SK-N-SH (cell line): Measurements from ENCODE around the gene ADGRG7. TPM values are rescaled to one million over a fixed set of nuclear protein-coding genes. Genes with fewer than 3 reads are reported as not detected.

Experiments
- CTCF ChIA-PET: fragments of 300-600, 350-600 bp; formaldehyde crosslinking; extraction: SDS; loops from one replicate; lab custom pipeline; 2021; lab: Yijun Ruan, JAX
- POLR2A ChIA-PET: fragments of 350-600 bp; sonication (Branson Sonifier 250); formaldehyde crosslinking; extraction: SDS; loops from one replicate; lab custom pipeline; 2020; ENCODE audit warnings: antibody characterized with exemption, inconsistent platforms; lab: Yijun Ruan, JAX
- DNase-seq: peaks from one replicate; pipeline ENCODE4 v3.0.0; 2012
- H2AFZ ChIP-seq: fragments of 200-600 bp; sonication (generic); 2 replicates; pipeline ENCODE4 v1.8.1; 2016; ENCODE audit warnings: antibody characterized with exemption, mild to moderate bottlenecking, low read depth
- H3F3A ChIP-seq: fragments of 200-600 bp; sonication (generic); replicated peaks from 2 replicates; pipeline ENCODE3; 2016; ENCODE audit warnings: antibody characterized with exemption, mild to moderate bottlenecking; ENCODE audit not compliant: insufficient read depth
- H3K27ac ChIP-seq, 2 experiments: fragments of 200-500 bp in 1 of 2; fragments of 200-600 bp in 1 of 2; sonication (Bioruptor generic) in 1 of 2; sonication (generic), shearing (Covaris generic) in 1 of 2; 2 replicates each; pipeline versions ENCODE4 v1.5.1 to v1.6.1; 2014 to 2016; ENCODE audit warnings: low read depth in 2 of 2, inconsistent platforms in 1 of 2, low read length in 1 of 2, mild to moderate bottlenecking in 1 of 2, mixed read lengths in 1 of 2
- H3K27me3 ChIP-seq: fragments of 200-600 bp; sonication (generic), shearing (Covaris generic); 2 replicates; pipeline ENCODE4 v1.6.1; 2016; ENCODE audit warnings: mixed run types; ENCODE audit not compliant: insufficient read depth
- H3K36me3 ChIP-seq, 2 experiments: fragments of 200-500 bp in 1 of 2; fragments of 200-600 bp in 1 of 2; sonication (Bioruptor generic) in 1 of 2; sonication (generic) in 1 of 2; replicated peaks in 1 of 2; 2 replicates each; pipeline versions ENCODE3 to v1.5.1; 2014 to 2016; ENCODE audit warnings: low read length in 1 of 2, mild to moderate bottlenecking in 1 of 2; ENCODE audit not compliant: insufficient read depth in 2 of 2, control insufficient read depth in 1 of 2
- H3K4me1 ChIP-seq, 2 experiments: fragments of 200-500 bp in 1 of 2; fragments of 200-600 bp in 1 of 2; sonication (Bioruptor generic) in 1 of 2; sonication (generic), shearing (Covaris generic) in 1 of 2; 2 replicates each; pipeline versions ENCODE4 v1.5.1 to v1.6.1; 2014 to 2016; ENCODE audit warnings: low read depth in 1 of 2, low read length in 1 of 2, mixed run types in 1 of 2; ENCODE audit not compliant: insufficient read depth in 2 of 2, control insufficient read depth in 1 of 2
- H3K4me2 ChIP-seq: fragments of 200-600 bp; sonication (generic), shearing (Covaris generic); 2 replicates; pipeline ENCODE4 v1.6.1; 2017; ENCODE audit warnings: mixed run types
- H3K4me3 ChIP-seq, 2 experiments: fragments of 200-500 bp in 1 of 2; fragments of 200-600 bp in 1 of 2; sonication (Bioruptor generic) in 1 of 2; sonication (generic), shearing (Covaris generic) in 1 of 2; 2 replicates each; pipeline versions ENCODE4 v1.5.1 to v1.8.1; 2014 to 2016; ENCODE audit warnings: low read depth in 2 of 2, inconsistent platforms in 1 of 2, low read length in 1 of 2, mild to moderate bottlenecking in 1 of 2, mixed read lengths in 1 of 2, moderate library complexity in 1 of 2
- H3K79me2 ChIP-seq: fragments of 200-600 bp; sonication (generic); 2 replicates; pipeline ENCODE4 v1.8.1; 2017; ENCODE audit warnings: mild to moderate bottlenecking; ENCODE audit not compliant: insufficient read depth
- H3K9ac ChIP-seq: fragments of 200-600 bp; sonication (generic); 2 replicates; pipeline ENCODE4 v1.6.1; 2017; ENCODE audit warnings: mixed run types
- H3K9me2 ChIP-seq: fragments of 200-600 bp; sonication (generic); 2 replicates; pipeline ENCODE4 v1.6.1; 2017; ENCODE audit warnings: mixed run types
- H3K9me3 ChIP-seq: fragments of 200-600 bp; sonication (generic); 2 replicates; pipeline ENCODE4 v1.6.1; 2017; ENCODE audit warnings: mixed run types, mild to moderate bottlenecking, moderate library complexity
- H4K20me1 ChIP-seq: fragments of 200-600 bp; sonication (generic); 2 replicates; pipeline ENCODE4 v1.6.1; 2017; ENCODE audit warnings: mild to moderate bottlenecking, mixed run types; ENCODE audit not compliant: insufficient read depth
- CHD2 ChIP-seq: fragments of 150-350 bp; IDR thresholded peaks from 2 replicates; pipeline ENCODE4 v1.6.1; 2018; ENCODE audit warnings: low read length; ENCODE audit not compliant: partially characterized antibody
- FOXJ3 ChIP-seq: sonication (generic); formaldehyde crosslinking; IDR thresholded peaks from 2 replicates; pipeline ENCODE4 v1.5.1; 2020; ENCODE audit warnings: mild to moderate bottlenecking, missing genetic modification reagents
- FOXM1 ChIP-seq: IDR thresholded peaks from 2 replicates; pipeline ENCODE4 v1.4.0; 2012; ENCODE audit warnings: low read depth, mild to moderate bottlenecking
- GATA2 ChIP-seq: sonication (generic); formaldehyde crosslinking; IDR thresholded peaks from 2 replicates; pipeline ENCODE4 v1.5.0; 2020; ENCODE audit warnings: mild to moderate bottlenecking, missing genetic modification reagents
- MAX ChIP-seq: IDR thresholded peaks from 2 replicates; pipeline ENCODE4 v1.4.0; 2012; ENCODE audit warnings: low read depth
- MXI1 ChIP-seq: IDR thresholded peaks from 2 replicates; pipeline ENCODE4 v1.6.1; 2012; ENCODE audit warnings: mild to moderate bottlenecking, low read depth, low read length, improper control_type of control experiment
- NFIC ChIP-seq: IDR thresholded peaks from 2 replicates; pipeline ENCODE4 v1.4.0; 2012; ENCODE audit warnings: borderline replicate concordance
- POLR2AphosphoS5 ChIP-seq: IDR thresholded peaks from 2 replicates; pipeline ENCODE4 v1.6.1; 2012; ENCODE audit warnings: low read depth, low read length
- RFX5 ChIP-seq: IDR thresholded peaks from 2 replicates; pipeline ENCODE4 v1.6.1; 2012; ENCODE audit warnings: mild to moderate bottlenecking, improper control_type of control experiment, low read length
- RXRA ChIP-seq: IDR thresholded peaks from 2 replicates; pipeline ENCODE4 v1.4.0; 2012; ENCODE audit warnings: low read depth, mild to moderate bottlenecking, borderline replicate concordance
- SIN3A ChIP-seq: IDR thresholded peaks from 2 replicates; pipeline ENCODE4 v1.6.1; 2012; ENCODE audit warnings: low read depth, mild to moderate bottlenecking, low read length, moderate library complexity, borderline replicate concordance
- TCF12 ChIP-seq: IDR thresholded peaks from 2 replicates; pipeline ENCODE4 v1.4.0; 2012
- YY1 ChIP-seq: IDR thresholded peaks from 2 replicates; pipeline ENCODE4 v1.4.0; 2012; ENCODE audit warnings: low read depth, mild to moderate bottlenecking
- WGBS: methylation state at CpG from one replicate; pipeline ENCODE4 v1.1.6; 2017; ENCODE audit warnings: low lambda C conversion rate; 5-methylcytosine and 5-hydroxymethylcytosine counted together
- polyA plus RNA-seq, 3 experiments: library from polyadenylated mRNA; depleted of rRNA; stranded (reverse); fragments of >200 nt; gene quantifications; 2 replicates each; pipeline ENCODE4 v1.2.3, GENCODE V29; 2012
- TF ChIP-seq, protein P1 (sequence below): fragments of 200-600 bp; sonication (generic); IDR thresholded peaks from 2 replicates; pipeline ENCODE4 v1.6.1; 2017; ENCODE audit warnings: antibody characterized with exemption, mild to moderate bottlenecking, moderate library complexity
- TF ChIP-seq, protein P2 (sequence below): IDR thresholded peaks from 2 replicates; pipeline ENCODE4 v1.4.0; 2012; ENCODE audit warnings: low read depth, borderline replicate concordance
- TF ChIP-seq, protein P3 (sequence below): fragments of 150-350 bp; IDR thresholded peaks from 2 replicates; pipeline ENCODE4 v1.6.1; 2017; ENCODE audit warnings: antibody characterized with exemption, low read length, low read depth, borderline replicate concordance
- TF ChIP-seq, protein P4 (sequence below): IDR thresholded peaks from 2 replicates; pipeline ENCODE4 v1.4.0; 2012; ENCODE audit warnings: low read depth, borderline replicate concordance

ADGRG7 gene
- polyA plus RNA-seq, 1 of the 3 experiments (the other 2 are of a cell fraction), result not detected

DNA sequence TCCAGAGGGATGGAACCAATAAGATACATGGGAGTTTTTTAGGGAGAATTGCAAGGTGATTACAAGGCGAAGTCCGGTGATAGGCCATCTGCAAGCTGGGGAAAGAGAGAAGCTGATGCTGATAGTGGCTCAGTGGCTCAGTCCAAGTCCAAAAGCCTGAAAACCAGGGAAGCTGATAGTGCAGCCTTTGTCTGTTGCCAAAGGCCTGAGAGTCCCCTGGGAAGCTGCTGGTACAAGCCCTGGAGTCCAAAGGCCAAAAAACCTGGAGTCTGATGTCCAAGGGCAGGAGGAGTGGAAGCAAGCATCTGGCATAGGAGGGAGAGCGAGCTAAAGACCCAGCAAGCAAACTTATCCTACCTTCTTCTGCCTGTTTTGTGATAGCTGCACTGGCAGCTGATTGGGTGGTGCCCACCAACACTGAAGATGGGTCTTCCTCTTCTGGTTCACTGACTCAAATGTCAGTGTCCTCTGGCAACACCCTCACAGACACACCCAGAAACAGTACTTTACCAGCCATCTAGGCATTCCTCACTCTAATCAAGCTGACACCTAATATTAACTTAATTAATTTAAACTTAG, 116.6 kb downstream of the ADGRG7 start:
- H3K27ac ChIP-seq, result no peak overlapping the region
- no peaks in the 10 kb centered on the region for H3K27me3 ChIP-seq
- no peak overlapping the region for H3K4me2 ChIP-seq
- ChIA-PET CTCF (interaction anchor here (1.1 kb wide), 2 partner anchors 11 to 470 kb away, joined by 3 to 4 read pairs; no protein-coding TSS in a partner anchor), POLR2A (interaction anchor here (1.0 kb wide), 1 partner anchor 10 kb away, joined by 3 read pairs; no protein-coding TSS in a partner anchor)
- H3K79me2 ChIP-seq, result peaks cover 88% of the 10 kb centered on the region
- no peak overlapping the region for H3K4me3 ChIP-seq
- peaks cover 41% of the 10 kb centered on the region for H4K20me1 ChIP-seq
- H2AFZ ChIP-seq, result no peak overlapping the region
- H3K36me3 ChIP-seq, result peaks cover 84 to 87% of the 10 kb centered on the region in 2 experiments
- peaks cover 0 to 3% of the 10 kb centered on the region in 2 experiments; a peak in 2 of 4 replicates for H3K4me1 ChIP-seq
- WGBS, result 96% methylated on average over 3 of the region's 3 CpGs
- no peak for DNase-seq
- TF ChIP-seq FOXM1 (no peak), FOXJ3 (CRISPR knock-in tag) (no peak), CHD2 (no peak), TCF12 (no peak), GATA2 (CRISPR knock-in tag) (no peak), NFIC (no peak), MXI1 (no peak), YY1 (no peak), RFX5 (no peak), RXRA (no peak), MAX (no peak), POLR2AphosphoS5 (no peak), SIN3A (no peak)
- TF ChIP-seq, protein P1, sequence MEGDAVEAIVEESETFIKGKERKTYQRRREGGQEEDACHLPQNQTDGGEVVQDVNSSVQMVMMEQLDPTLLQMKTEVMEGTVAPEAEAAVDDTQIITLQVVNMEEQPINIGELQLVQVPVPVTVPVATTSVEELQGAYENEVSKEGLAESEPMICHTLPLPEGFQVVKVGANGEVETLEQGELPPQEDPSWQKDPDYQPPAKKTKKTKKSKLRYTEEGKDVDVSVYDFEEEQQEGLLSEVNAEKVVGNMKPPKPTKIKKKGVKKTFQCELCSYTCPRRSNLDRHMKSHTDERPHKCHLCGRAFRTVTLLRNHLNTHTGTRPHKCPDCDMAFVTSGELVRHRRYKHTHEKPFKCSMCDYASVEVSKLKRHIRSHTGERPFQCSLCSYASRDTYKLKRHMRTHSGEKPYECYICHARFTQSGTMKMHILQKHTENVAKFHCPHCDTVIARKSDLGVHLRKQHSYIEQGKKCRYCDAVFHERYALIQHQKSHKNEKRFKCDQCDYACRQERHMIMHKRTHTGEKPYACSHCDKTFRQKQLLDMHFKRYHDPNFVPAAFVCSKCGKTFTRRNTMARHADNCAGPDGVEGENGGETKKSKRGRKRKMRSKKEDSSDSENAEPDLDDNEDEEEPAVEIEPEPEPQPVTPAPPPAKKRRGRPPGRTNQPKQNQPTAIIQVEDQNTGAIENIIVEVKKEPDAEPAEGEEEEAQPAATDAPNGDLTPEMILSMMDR, result no peak
- TF ChIP-seq, protein P2, sequence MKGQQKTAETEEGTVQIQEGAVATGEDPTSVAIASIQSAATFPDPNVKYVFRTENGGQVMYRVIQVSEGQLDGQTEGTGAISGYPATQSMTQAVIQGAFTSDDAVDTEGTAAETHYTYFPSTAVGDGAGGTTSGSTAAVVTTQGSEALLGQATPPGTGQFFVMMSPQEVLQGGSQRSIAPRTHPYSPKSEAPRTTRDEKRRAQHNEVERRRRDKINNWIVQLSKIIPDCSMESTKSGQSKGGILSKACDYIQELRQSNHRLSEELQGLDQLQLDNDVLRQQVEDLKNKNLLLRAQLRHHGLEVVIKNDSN, result no peak
- TF ChIP-seq, protein P3, sequence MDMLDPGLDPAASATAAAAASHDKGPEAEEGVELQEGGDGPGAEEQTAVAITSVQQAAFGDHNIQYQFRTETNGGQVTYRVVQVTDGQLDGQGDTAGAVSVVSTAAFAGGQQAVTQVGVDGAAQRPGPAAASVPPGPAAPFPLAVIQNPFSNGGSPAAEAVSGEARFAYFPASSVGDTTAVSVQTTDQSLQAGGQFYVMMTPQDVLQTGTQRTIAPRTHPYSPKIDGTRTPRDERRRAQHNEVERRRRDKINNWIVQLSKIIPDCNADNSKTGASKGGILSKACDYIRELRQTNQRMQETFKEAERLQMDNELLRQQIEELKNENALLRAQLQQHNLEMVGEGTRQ, result no peak
- TF ChIP-seq, protein P4, sequence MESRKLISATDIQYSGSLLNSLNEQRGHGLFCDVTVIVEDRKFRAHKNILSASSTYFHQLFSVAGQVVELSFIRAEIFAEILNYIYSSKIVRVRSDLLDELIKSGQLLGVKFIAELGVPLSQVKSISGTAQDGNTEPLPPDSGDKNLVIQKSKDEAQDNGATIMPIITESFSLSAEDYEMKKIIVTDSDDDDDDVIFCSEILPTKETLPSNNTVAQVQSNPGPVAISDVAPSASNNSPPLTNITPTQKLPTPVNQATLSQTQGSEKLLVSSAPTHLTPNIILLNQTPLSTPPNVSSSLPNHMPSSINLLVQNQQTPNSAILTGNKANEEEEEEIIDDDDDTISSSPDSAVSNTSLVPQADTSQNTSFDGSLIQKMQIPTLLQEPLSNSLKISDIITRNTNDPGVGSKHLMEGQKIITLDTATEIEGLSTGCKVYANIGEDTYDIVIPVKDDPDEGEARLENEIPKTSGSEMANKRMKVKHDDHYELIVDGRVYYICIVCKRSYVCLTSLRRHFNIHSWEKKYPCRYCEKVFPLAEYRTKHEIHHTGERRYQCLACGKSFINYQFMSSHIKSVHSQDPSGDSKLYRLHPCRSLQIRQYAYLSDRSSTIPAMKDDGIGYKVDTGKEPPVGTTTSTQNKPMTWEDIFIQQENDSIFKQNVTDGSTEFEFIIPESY, result no peak
- H3K9me3 ChIP-seq, result no peaks in the 10 kb centered on the region
- no peaks in the 10 kb centered on the region for H3K9me2 ChIP-seq
- peaks cover 27% of the 10 kb centered on the region for H3F3A ChIP-seq
- H3K9ac ChIP-seq, result no peak overlapping the region
